Stimulated activated CD4-positive, alpha-beta T cell treated with anti-CD3 and anti-CD28 coated beads, Interleukin-2, amount 100 ng/mL, for 24 hours (primary cell): ENCODE data around the gene RBMX2.
"Not testable (repeated sequence)": the region's sequence is repeated elsewhere in the genome, so short reads cannot be mapped to it uniquely, and the experiment has no call there.

Source experiments
- DNase-seq, 2 donors: peaks; one replicate each; pipeline ENCODE4 v3.0.0-alpha.2; 2020

Gene RBMX2, protein sequence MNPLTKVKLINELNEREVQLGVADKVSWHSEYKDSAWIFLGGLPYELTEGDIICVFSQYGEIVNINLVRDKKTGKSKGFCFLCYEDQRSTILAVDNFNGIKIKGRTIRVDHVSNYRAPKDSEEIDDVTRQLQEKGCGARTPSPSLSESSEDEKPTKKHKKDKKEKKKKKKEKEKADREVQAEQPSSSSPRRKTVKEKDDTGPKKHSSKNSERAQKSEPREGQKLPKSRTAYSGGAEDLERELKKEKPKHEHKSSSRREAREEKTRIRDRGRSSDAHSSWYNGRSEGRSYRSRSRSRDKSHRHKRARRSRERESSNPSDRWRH

GRCh38 chrX:130401415-130402207, at the start of gene RBMX2:
Gene RBMX2, plus strand, starts transcription at chrX:130401987. Its CDS starts 46 bp downstream, at chrX:130402033.
- DNase-seq: peak; percentile 66 to 76

DNA sequence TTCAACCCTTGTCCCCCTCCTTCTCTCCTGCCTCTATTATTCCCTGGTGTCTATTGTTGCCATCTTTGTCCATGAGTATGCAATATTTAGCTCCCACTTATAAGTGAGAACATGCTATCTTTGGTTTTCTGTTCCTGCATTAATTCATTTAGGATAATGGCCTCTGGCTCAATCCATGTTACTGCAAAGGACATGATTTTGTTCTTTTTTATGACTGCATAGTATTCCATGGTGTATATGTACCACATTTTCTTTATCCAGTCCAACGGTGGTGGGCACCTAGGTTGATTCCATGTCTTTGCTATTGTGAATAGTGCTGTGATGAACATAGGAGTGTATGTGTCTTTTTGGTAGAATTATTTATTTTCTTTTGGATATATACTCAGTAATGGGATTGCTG, 49.7 kb upstream of the RBMX2 start:
- not testable (repeated sequence) for DNase-seq

GRCh38 chrX:130376077-130376476, 25.7 kb upstream of the RBMX2 start:
- DNase-seq: no peak

- no peak for DNase-seq
Measured at GRCh38 chrX:130378024-130378669, 23.6 kb upstream of the RBMX2 start.

- no peak for DNase-seq
Measured at GRCh38 chrX:130385520-130385919, 16.3 kb upstream of the RBMX2 start, which contains the start of gene GPR119. Gene GPR119, minus strand, starts transcription at chrX:130385674. Its CDS starts 227 bp downstream, at chrX:130385447.

DNA sequence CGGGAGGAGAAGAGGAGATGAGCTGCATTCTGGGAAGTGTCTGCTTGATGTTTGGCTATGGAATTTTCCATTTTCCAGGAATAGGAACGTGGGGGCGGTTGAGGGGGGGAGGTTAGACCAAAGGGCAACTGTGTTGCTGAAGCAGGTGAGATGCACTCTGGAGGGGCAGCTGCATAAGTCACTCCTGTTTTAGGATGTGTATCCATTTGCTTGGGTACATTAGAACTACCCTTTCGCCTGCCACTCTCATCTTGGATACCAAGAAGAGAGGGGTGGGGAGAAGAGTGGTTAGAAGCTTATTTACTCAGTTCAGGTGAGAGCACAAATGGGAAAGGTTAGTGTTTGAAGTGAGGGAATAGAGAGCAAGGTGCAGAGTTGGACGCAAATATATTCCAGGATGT, 15.4 kb upstream of the RBMX2 start:
- DNase-seq: no peak

- DNase-seq: peak in 1 of 2 donors; percentile 2
Measured at GRCh38 chrX:130393451-130394074, 8.2 kb upstream of the RBMX2 start.

DNA sequence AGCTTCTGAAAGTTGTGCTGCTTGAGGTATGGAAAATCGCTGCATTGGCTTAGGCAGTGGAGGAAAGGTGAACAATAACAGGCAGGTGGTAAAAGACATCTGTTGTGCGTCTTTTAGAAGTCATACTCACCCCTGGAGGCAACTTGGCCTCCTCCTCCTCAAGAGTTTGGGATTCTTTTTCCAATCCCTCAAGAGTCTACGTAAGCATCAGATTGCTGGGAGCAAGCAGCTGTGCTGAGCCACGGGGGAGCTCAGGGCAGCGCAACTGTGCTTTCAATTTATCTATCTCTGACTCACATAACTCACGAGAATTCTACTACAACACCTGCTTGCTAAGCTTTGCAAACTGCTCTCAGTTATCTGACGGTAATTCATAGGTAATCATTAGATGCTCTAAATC, 6.4 kb upstream of the RBMX2 start:
- DNase-seq: no peak

- no peak for DNase-seq
Measured at GRCh38 chrX:130402208-130402684, 459 bp downstream of the RBMX2 start.

GRCh38 chrX:130413415-130413814, 11.6 kb downstream of the RBMX2 start:
- no peak for DNase-seq

- DNase-seq: no peak
Measured at GRCh38 chrX:130414800-130415199, 13.0 kb downstream of the RBMX2 start.

GRCh38 chrX:130415201-130415600, 13.4 kb downstream of the RBMX2 start:
- no peak for DNase-seq

DNA sequence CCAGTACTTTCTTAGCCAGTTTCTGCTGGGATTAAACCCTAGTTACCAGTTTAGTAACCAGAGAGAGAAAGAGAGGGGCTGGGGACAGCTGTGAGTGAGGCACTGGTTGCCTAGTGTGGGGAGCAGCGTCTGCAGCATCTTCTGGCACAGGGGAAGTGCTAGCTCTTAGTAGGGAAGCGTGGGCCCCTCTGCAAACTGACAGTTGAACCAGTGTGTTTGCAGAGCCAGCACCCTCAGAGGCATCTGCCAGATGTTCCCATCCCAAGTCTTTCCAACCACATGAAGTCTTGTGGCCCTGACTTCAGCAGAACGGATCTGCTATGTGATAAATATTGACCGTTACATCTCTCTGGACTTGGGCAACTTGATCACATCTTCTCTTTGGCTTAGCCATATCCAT, 15.0 kb downstream of the RBMX2 start:
- no peak for DNase-seq

DNA sequence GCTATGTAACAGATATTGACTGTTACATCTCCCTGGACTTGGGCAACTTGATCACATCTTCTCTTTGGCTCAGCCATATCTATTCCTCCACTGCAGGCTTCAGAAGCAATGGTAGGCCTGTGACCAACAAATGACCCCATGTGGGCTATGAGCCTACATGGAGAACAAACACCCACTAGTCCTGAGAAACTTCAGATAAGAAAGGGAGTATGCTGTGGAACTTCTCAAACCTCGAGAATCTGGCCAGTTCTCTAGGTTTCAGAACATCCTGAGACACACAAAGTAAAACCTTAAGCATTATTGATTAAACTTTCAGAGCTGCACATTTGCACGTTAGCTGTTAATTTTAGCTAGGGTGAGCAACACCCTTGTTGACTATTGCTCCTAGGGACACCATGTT, 16.3 kb downstream of the RBMX2 start:
- DNase-seq: no peak

- no peak for DNase-seq
Measured at GRCh38 chrX:130418740-130419139, 17.0 kb downstream of the RBMX2 start.

- DNase-seq: no peak
Measured at GRCh38 chrX:130419263-130419662, 17.5 kb downstream of the RBMX2 start.

DNA sequence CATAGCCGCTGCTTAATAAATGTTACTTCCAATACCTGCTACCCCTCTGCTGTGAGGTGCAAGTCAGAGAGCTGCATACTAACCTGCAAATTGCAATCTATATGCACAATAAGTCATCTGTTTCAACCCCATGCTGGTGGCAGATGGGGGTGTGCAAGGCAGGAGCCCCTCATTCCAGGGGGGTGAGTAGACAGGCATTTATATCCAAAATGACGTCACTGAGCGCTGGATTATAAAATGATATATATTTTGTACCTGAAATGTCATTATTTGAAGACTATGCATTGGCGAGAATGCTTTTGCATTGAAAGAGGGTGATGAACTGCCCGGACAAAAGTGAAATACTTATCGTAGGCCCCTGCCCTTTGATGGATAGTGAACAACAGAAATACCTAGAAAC, 24.7 kb downstream of the RBMX2 start:
- DNase-seq: no peak

GRCh38 chrX:130429236-130429635, 27.4 kb downstream of the RBMX2 start:
- not testable (repeated sequence) for DNase-seq

- DNase-seq: no peak
Measured at GRCh38 chrX:130435937-130436336, 34.1 kb downstream of the RBMX2 start.

- DNase-seq: not testable (repeated sequence)
Measured at GRCh38 chrX:130437996-130438395, 36.2 kb downstream of the RBMX2 start.

DNA sequence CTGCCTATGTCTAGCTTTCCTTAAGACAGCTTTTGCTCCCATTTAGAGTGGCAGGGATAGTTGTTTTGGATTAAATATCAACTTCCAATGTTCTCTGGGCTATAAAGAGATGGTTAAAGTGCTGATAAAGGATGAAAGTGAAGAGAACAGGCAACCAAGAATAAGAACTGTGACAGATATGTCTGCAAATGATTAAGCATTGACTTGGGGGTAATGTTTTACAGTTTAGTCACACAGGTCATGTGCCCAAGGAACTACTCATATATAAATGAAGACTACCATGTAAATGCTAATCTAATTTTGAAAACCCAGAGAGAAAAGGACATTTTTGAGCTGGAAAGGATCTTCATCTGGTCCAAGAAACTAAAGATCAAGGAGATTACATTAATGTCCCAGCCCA, 42.1 kb downstream of the RBMX2 start:
- DNase-seq: no peak

DNA sequence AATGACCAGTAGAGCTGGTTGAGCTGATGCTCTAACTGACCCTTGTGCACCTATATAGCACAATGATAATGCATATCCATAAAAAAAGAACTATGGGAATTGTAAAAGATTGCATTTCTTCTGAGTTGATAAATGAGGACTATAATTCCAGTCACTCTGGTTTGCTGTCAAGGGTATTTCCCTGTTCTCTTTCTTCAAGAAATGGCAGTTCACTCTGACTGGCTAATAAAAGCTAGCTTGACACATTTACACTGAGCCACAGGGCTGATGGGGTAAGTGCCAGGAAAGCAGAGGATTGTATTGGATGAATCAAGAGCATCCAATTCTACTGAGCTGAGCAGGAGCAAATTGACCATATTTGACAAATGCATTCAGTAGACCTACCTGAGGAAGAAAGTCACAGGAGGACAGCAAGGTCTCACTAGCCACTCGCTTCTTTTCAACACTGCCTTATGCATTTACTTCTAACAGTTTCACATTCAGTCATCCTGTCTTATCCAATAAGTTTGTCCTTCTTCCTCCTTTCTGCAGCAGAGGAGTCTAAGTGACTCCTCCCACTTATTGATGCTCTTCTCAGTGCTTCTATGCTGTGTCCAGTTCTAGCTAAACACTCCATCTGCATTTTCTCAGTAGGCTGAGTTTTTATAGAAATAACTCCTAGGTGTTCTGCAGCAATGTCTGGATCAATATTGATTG, 43.0 kb downstream of the RBMX2 start:
- no peak for DNase-seq
